Measurements from ENCODE around the gene LRRC25. TPM values are rescaled to one million over a fixed set of nuclear protein-coding genes. Genes with fewer than 3 reads are reported as not detected.

The LRRC25 gene
- total and polyA plus RNA-seq, 10 of the 15 experiments (the other 5 are each of a cell fraction or from before 2014, with no cell fraction given), result 0.38 to 2.9 (median 1.2) TPM

DNA sequence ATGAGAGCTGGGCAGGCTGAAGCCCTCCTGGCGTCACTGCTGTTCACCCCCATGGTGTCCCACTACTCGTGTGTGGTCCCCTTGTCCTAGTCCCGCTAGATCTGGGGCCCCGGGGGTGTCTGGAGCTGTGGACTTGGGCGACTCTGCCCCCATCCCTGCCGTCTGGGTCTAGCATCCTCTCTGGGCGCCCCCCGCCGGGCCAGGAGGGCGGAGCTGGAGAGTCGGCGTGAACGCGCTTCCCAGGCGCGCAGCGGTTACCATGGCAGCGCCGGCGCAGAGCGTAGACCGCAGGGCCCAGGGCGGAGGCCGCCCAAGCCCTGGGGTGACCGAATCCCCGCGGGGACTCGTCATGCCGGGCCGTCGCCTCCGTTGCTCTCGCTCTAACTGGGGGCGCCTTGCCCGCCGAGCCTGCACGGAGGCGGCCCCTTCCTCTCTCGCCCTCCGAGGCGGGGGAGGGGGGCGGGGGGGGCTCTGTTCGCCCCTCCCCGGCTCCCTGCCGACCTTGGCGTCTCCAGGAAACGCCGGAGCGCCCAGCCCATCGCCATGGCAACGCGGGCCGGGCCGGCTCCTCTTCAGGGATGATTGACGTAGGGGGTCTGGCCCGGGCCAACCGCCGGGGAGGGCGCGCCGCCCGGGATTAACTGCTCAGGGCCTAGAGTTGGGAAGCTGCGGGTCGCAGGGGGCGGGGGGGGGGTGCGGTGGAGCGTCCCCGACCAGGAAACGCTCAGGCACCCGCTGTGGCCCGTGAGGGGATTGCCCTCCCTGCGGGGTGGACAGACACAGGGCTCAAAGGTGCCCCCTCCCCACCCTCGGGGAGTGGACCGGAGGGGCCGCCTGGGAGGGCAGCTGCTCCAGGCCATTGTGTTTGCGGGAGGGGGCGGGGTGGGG, 31.6 kb upstream of the LRRC25 start (continued):
- TF ChIP-seq FOXK2 (IDR thresholded peaks at IDR 0.05) (no peak), ZSCAN29 (IDR thresholded peaks at IDR 0.05) (no peak), ATF7 (IDR thresholded peaks at IDR 0.05; ENCODE audit: low read depth) (no peak), RUNX3 (IDR thresholded peaks at IDR 0.05; ENCODE audit: low read length) (peak; percentile 80), BCL3 (IDR thresholded peaks at IDR 0.05; ENCODE audit: borderline replicate concordance, insufficient read depth, low read depth, low read length, poor library complexity, severe bottlenecking) (peak; percentile 26), ZZZ3 (IDR thresholded peaks at IDR 0.05; ENCODE audit: control insufficient read depth, insufficient read length, low read depth) (no peak), CREM (IDR thresholded peaks at IDR 0.05; ENCODE audit: low read depth) (no peak), RFX5 (IDR thresholded peaks at IDR 0.05; ENCODE audit: low read depth, low read length) (no peak), CEBPB (IDR thresholded peaks at IDR 0.05; ENCODE audit: borderline replicate concordance in 1 of 2, low read depth in 2 of 2, low read length in 2 of 2) (no peak), IRF4 (IDR thresholded peaks at IDR 0.05; ENCODE audit: low read depth, low read length) (no peak), PAX5 (IDR thresholded peaks at IDR 0.05; ENCODE audit: borderline replicate concordance, low read depth, low read length) (no peak), NRF1 (conservative IDR thresholded peaks at IDR 0.05; ENCODE audit: low read depth, low read length) (no peak), YY1 (IDR thresholded peaks at IDR 0.05; ENCODE audit: low read depth, low read length) (0 out of 2 replicates have a peak, but pooled peaks have one; percentile 10), BMI1 (IDR thresholded peaks at IDR 0.05; ENCODE audit: borderline replicate concordance) (peak; percentile 95), FOS (IDR thresholded peaks at IDR 0.05; ENCODE audit: borderline replicate concordance, extremely low read depth, insufficient read length) (no peak), POLR2AphosphoS5 (IDR thresholded peaks at IDR 0.05; ENCODE audit: low read length) (no peak), MXI1 (IDR thresholded peaks at IDR 0.05; ENCODE audit: low read depth, low read length) (peak; percentile 78), WRNIP1 (IDR thresholded peaks at IDR 0.05; ENCODE audit: borderline replicate concordance, low read depth, low read length) (no peak), RELA (IDR thresholded peaks at IDR 0.05; ENCODE audit: borderline replicate concordance, partially characterized antibody) (peak; percentile 6), RBBP5 (conservative IDR thresholded peaks at IDR 0.05) (no peak), NR2F1 (conservative IDR thresholded peaks at IDR 0.05) (peak; percentile 56)
- TF ChIP-seq, protein P1, sequence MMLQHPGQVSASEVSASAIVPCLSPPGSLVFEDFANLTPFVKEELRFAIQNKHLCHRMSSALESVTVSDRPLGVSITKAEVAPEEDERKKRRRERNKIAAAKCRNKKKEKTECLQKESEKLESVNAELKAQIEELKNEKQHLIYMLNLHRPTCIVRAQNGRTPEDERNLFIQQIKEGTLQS (IDR thresholded peaks at IDR 0.05; ENCODE audit: borderline replicate concordance, extremely low read depth, low read depth, low read length), result no peak
- TF ChIP-seq, protein P2, sequence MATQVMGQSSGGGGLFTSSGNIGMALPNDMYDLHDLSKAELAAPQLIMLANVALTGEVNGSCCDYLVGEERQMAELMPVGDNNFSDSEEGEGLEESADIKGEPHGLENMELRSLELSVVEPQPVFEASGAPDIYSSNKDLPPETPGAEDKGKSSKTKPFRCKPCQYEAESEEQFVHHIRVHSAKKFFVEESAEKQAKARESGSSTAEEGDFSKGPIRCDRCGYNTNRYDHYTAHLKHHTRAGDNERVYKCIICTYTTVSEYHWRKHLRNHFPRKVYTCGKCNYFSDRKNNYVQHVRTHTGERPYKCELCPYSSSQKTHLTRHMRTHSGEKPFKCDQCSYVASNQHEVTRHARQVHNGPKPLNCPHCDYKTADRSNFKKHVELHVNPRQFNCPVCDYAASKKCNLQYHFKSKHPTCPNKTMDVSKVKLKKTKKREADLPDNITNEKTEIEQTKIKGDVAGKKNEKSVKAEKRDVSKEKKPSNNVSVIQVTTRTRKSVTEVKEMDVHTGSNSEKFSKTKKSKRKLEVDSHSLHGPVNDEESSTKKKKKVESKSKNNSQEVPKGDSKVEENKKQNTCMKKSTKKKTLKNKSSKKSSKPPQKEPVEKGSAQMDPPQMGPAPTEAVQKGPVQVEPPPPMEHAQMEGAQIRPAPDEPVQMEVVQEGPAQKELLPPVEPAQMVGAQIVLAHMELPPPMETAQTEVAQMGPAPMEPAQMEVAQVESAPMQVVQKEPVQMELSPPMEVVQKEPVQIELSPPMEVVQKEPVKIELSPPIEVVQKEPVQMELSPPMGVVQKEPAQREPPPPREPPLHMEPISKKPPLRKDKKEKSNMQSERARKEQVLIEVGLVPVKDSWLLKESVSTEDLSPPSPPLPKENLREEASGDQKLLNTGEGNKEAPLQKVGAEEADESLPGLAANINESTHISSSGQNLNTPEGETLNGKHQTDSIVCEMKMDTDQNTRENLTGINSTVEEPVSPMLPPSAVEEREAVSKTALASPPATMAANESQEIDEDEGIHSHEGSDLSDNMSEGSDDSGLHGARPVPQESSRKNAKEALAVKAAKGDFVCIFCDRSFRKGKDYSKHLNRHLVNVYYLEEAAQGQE (IDR thresholded peaks at IDR 0.05; ENCODE audit: low read depth, low read length), result no peak
- TF ChIP-seq, protein P3, sequence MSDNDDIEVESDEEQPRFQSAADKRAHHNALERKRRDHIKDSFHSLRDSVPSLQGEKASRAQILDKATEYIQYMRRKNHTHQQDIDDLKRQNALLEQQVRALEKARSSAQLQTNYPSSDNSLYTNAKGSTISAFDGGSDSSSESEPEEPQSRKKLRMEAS (IDR thresholded peaks at IDR 0.05; ENCODE audit: low read depth, low read length), result no peak
- TF ChIP-seq, protein P4, sequence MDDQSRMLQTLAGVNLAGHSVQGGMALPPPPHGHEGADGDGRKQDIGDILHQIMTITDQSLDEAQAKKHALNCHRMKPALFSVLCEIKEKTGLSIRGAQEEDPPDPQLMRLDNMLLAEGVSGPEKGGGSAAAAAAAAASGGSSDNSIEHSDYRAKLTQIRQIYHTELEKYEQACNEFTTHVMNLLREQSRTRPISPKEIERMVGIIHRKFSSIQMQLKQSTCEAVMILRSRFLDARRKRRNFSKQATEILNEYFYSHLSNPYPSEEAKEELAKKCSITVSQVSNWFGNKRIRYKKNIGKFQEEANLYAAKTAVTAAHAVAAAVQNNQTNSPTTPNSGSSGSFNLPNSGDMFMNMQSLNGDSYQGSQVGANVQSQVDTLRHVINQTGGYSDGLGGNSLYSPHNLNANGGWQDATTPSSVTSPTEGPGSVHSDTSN (IDR thresholded peaks at IDR 0.05; ENCODE audit: insufficient replicate concordance, low read depth, low read length), result peak; percentile 91
